ENCODE data around the gene NXNL1. TPM values are rescaled to one million over a fixed set of nuclear protein-coding genes. Genes with fewer than 3 reads are reported as not detected.

Gene NXNL1
- total and polyA plus RNA-seq, 2 experiments from 2014 or later: not detected

GRCh38 chr19:17484520-17485185 is 23.9 kb upstream of the NXNL1 start:
- no peak overlapping the region for H2AFZ ChIP-seq
- Mint-ChIP-seq H3K27ac (no peak overlapping the region), H3K4me3 (no peak overlapping the region; the same call in 2 of the 3 replicates), H3K36me3 (ENCODE audit: low read depth) (no peaks in the 10 kb centered on the region), H3K9me3 (no peaks in the 10 kb centered on the region; the same call in 2 of the 3 replicates), H3K27me3 (ENCODE audit: insufficient read depth, low read depth, poor library complexity) (peaks cover 24% of the 10 kb centered on the region), H3K4me1 (peaks cover 24% of the 10 kb centered on the region)
- no peaks in the 10 kb centered on the region for H3K27me3 ChIP-seq (ENCODE audit: insufficient read depth)
- no peaks in the 10 kb centered on the region for H3K36me3 ChIP-seq (ENCODE audit: insufficient read depth)
- H4K20me1 ChIP-seq (replicated peaks; ENCODE audit: insufficient read depth): no peaks in the 10 kb centered on the region
- no peak overlapping the region for H3K4me3 ChIP-seq
- peaks cover 13% of the 10 kb centered on the region; the same call in 1 of the 2 replicates for H3K4me1 ChIP-seq (ENCODE audit: insufficient read depth)
- H3K27ac ChIP-seq (ENCODE audit: low read depth): no peak overlapping the region
- no peaks in the 10 kb centered on the region for H3K79me2 ChIP-seq (replicated peaks; ENCODE audit: insufficient read depth)
- peaks cover 10% of the 10 kb centered on the region for H3F3A ChIP-seq (replicated peaks; ENCODE audit: low read depth)
- H3K9me2 ChIP-seq (ENCODE audit: insufficient read depth): no peaks in the 10 kb centered on the region
- H3K4me2 ChIP-seq: no peak overlapping the region
- TF ChIP-seq STAT1 (IDR thresholded peaks at IDR 0.05; ENCODE audit: unreplicated experiment): no peak
- TF ChIP-seq ETS1 (IDR thresholded peaks at IDR 0.05): no peak
- TF ChIP-seq POLR2AphosphoS5 (IDR thresholded peaks at IDR 0.05; ENCODE audit: low read depth): no peak
- TF ChIP-seq ZNF114 (CRISPR knock-in tag; IDR thresholded peaks at IDR 0.05): no peak
- TF ChIP-seq REST (IDR thresholded peaks at IDR 0.05; ENCODE audit: unreplicated experiment): no peak
- TF ChIP-seq, protein P1, sequence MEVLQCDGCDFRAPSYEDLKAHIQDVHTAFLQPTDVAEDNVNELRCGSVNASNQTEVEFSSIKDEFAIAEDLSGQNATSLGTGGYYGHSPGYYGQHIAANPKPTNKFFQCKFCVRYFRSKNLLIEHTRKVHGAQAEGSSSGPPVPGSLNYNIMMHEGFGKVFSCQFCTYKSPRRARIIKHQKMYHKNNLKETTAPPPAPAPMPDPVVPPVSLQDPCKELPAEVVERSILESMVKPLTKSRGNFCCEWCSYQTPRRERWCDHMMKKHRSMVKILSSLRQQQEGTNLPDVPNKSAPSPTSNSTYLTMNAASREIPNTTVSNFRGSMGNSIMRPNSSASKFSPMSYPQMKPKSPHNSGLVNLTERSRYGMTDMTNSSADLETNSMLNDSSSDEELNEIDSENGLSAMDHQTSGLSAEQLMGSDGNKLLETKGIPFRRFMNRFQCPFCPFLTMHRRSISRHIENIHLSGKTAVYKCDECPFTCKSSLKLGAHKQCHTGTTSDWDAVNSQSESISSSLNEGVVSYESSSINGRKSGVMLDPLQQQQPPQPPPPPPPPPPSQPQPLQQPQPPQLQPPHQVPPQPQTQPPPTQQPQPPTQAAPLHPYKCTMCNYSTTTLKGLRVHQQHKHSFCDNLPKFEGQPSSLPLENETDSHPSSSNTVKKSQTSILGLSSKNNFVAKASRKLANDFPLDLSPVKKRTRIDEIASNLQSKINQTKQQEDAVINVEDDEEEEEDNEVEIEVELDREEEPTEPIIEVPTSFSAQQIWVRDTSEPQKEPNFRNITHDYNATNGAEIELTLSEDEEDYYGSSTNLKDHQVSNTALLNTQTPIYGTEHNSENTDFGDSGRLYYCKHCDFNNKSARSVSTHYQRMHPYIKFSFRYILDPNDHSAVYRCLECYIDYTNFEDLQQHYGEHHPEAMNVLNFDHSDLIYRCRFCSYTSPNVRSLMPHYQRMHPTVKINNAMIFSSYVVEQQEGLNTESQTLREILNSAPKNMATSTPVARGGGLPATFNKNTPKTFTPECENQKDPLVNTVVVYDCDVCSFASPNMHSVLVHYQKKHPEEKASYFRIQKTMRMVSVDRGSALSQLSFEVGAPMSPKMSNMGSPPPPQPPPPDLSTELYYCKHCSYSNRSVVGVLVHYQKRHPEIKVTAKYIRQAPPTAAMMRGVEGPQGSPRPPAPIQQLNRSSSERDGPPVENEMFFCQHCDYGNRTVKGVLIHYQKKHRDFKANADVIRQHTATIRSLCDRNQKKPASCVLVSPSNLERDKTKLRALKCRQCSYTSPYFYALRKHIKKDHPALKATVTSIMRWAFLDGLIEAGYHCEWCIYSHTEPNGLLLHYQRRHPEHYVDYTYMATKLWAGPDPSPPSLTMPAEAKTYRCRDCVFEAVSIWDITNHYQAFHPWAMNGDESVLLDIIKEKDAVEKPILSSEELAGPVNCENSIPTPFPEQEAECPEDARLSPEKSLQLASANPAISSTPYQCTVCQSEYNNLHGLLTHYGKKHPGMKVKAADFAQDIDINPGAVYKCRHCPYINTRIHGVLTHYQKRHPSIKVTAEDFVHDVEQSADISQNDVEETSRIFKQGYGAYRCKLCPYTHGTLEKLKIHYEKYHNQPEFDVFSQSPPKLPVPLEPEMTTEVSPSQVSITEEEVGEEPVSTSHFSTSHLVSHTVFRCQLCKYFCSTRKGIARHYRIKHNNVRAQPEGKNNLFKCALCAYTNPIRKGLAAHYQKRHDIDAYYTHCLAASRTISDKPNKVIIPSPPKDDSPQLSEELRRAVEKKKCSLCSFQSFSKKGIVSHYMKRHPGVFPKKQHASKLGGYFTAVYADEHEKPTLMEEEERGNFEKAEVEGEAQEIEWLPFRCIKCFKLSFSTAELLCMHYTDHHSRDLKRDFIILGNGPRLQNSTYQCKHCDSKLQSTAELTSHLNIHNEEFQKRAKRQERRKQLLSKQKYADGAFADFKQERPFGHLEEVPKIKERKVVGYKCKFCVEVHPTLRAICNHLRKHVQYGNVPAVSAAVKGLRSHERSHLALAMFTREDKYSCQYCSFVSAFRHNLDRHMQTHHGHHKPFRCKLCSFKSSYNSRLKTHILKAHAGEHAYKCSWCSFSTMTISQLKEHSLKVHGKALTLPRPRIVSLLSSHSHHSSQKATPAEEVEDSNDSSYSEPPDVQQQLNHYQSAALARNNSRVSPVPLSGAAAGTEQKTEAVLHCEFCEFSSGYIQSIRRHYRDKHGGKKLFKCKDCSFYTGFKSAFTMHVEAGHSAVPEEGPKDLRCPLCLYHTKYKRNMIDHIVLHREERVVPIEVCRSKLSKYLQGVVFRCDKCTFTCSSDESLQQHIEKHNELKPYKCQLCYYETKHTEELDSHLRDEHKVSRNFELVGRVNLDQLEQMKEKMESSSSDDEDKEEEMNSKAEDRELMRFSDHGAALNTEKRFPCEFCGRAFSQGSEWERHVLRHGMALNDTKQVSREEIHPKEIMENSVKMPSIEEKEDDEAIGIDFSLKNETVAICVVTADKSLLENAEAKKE (CRISPR knock-in tag; IDR thresholded peaks at IDR 0.05): no peak
- TF ChIP-seq EZH2phosphoT487 (IDR thresholded peaks at IDR 0.05; ENCODE audit: unreplicated experiment): no peak
- TF ChIP-seq CTCF (conservative IDR thresholded peaks at IDR 0.05; ENCODE audit: low read depth in 2 of 2): no peak
- TF ChIP-seq CREB1 (CRISPR knock-in tag; IDR thresholded peaks at IDR 0.05; ENCODE audit: low read depth): no peak
- no peak for TF ChIP-seq NANOG (IDR thresholded peaks at IDR 0.05; ENCODE audit: borderline replicate concordance)
- TF ChIP-seq EZH2 (IDR thresholded peaks at IDR 0.05; ENCODE audit: low read depth, unreplicated experiment): no peak
- no peak for TF ChIP-seq ZNF331 (CRISPR knock-in tag; IDR thresholded peaks at IDR 0.05; ENCODE audit: low read depth)
- no peak for TF ChIP-seq JUNB (IDR thresholded peaks at IDR 0.05; ENCODE audit: unreplicated experiment)
- no peak for ATAC-seq
- DNase-seq (ENCODE audit: low spot score): peak; percentile 60
